HEK293 (cell line): ENCODE results near the gene TAMALIN.

Experiments
- CTCF ChIA-PET: fragments of 350-600 bp; formaldehyde crosslinking; extraction: SDS; loops from one replicate; lab custom pipeline; 2021; ENCODE audit warnings: antibody characterized with exemption; lab: Yijun Ruan, JAX
- POLR2A ChIA-PET: fragments of 300-600 bp; formaldehyde crosslinking; extraction: SDS; loops from one replicate; lab custom pipeline; 2020; ENCODE audit warnings: antibody characterized with exemption, inconsistent platforms; lab: Yijun Ruan, JAX
- H3K27ac ChIP-seq: fragments of 200-500 bp; sonication (Bioruptor generic); 2 replicates; pipeline ENCODE4 v1.5.1; 2014; ENCODE audit warnings: low read depth, low read length, control low read depth, inconsistent platforms; ENCODE audit errors: extremely low read depth
- H3K36me3 ChIP-seq, 2 experiments: fragments of 200-500 bp in 1 of 2; sonication (Bioruptor generic) in 1 of 2; 1 replicate in 1 of 2; 2 replicates in 1 of 2; pipeline ENCODE4 v1.5.1; 2014 to 2017; ENCODE audit warnings: inconsistent platforms in 2 of 2, low read length in 2 of 2; ENCODE audit not compliant: control insufficient read depth in 2 of 2, insufficient read depth in 1 of 2
- H3K4me1 ChIP-seq: fragments of 200-500 bp; sonication (Bioruptor generic); 2 replicates; pipeline ENCODE4 v1.5.1; 2014; ENCODE audit warnings: mild to moderate bottlenecking, low read length, inconsistent platforms; ENCODE audit not compliant: control insufficient read depth, insufficient read depth
- H3K4me3 ChIP-seq: 2 replicates; pipeline ENCODE4 v1.5.1; 2011; ENCODE audit warnings: low read depth, mild to moderate bottlenecking, control low read depth, low read length, moderate library complexity
- H3K9me3 ChIP-seq: fragments of 200-500 bp; sonication (Bioruptor generic); 2 replicates; pipeline ENCODE4 v1.5.1; 2014; ENCODE audit warnings: low read depth, low read length, inconsistent platforms; ENCODE audit not compliant: control insufficient read depth, insufficient read depth
- CTCF ChIP-seq: fragments of 450-650 bp; formaldehyde crosslinking; IDR thresholded peaks from 2 replicates; pipeline ENCODE4 v1.5.1; 2016; ENCODE audit warnings: missing biosample characterization, missing genetic modification characterization
- EGR2 ChIP-seq: fragments of 450-650 bp; formaldehyde crosslinking; IDR thresholded peaks from 2 replicates; pipeline ENCODE4 v1.5.1; 2016; ENCODE audit warnings: low read depth, missing biosample characterization, missing genetic modification characterization
- HOXC10 ChIP-seq: sonication (generic); formaldehyde crosslinking; IDR thresholded peaks from 2 replicates; pipeline ENCODE4 v1.8.1; 2023; ENCODE audit warnings: mild to moderate bottlenecking, missing genetic modification reagents
- OSR2 ChIP-seq: fragments of 450-650 bp; formaldehyde crosslinking; IDR thresholded peaks from 2 replicates; pipeline ENCODE4 v1.5.1; 2016; ENCODE audit warnings: missing biosample characterization, missing genetic modification characterization
- PRDM1 ChIP-seq: fragments of 450-650 bp; formaldehyde crosslinking; IDR thresholded peaks from 2 replicates; pipeline ENCODE4; 2016; ENCODE audit warnings: missing biosample characterization, missing genetic modification characterization
- PRDM4 ChIP-seq: fragments of 450-650 bp; formaldehyde crosslinking; IDR thresholded peaks from 2 replicates; pipeline ENCODE4 v1.5.1; 2017; ENCODE audit warnings: missing biosample characterization, missing genetic modification characterization
- YY1 ChIP-seq: fragments of 450-650 bp; formaldehyde crosslinking; IDR thresholded peaks from 2 replicates; pipeline ENCODE4 v1.5.1; 2018; ENCODE audit warnings: missing biosample characterization, missing genetic modification characterization
- ZFHX2 ChIP-seq: fragments of 450-650 bp; formaldehyde crosslinking; conservative IDR thresholded peaks from 2 replicates; pipeline ENCODE4 v1.5.1; 2016; ENCODE audit warnings: missing biosample characterization, missing genetic modification characterization
- ZFP3 ChIP-seq: fragments of 450-650 bp; formaldehyde crosslinking; IDR thresholded peaks from 2 replicates; pipeline ENCODE4 v1.5.1; 2016; ENCODE audit warnings: low read depth, missing biosample characterization, missing genetic modification characterization
- ZFP41 ChIP-seq: fragments of 450-650 bp; formaldehyde crosslinking; IDR thresholded peaks from 2 replicates; pipeline ENCODE4 v1.5.1; 2016; ENCODE audit warnings: missing biosample characterization, missing genetic modification characterization, borderline replicate concordance
- ZFP69B ChIP-seq: fragments of 450-650 bp; formaldehyde crosslinking; IDR thresholded peaks from 2 replicates; pipeline ENCODE4 v1.5.1; 2016; ENCODE audit warnings: missing biosample characterization, missing genetic modification characterization
- ZIC2 ChIP-seq: fragments of 450-650 bp; formaldehyde crosslinking; IDR thresholded peaks from 2 replicates; pipeline ENCODE4 v1.5.1; 2016; ENCODE audit warnings: missing biosample characterization, missing genetic modification characterization
- ZNF121 ChIP-seq: fragments of 450-650 bp; formaldehyde crosslinking; IDR thresholded peaks from 2 replicates; pipeline ENCODE4 v1.5.1; 2016; ENCODE audit warnings: missing biosample characterization, missing genetic modification characterization
- ZNF138 ChIP-seq: fragments of 450-650 bp; formaldehyde crosslinking; IDR thresholded peaks from 2 replicates; pipeline ENCODE4 v1.5.1; 2016; ENCODE audit warnings: missing biosample characterization, missing genetic modification characterization, borderline replicate concordance
- ZNF140 ChIP-seq: fragments of 450-650 bp; formaldehyde crosslinking; IDR thresholded peaks from 2 replicates; pipeline ENCODE4 v1.5.1; 2016; ENCODE audit warnings: missing biosample characterization, missing genetic modification characterization
- ZNF157 ChIP-seq: fragments of 450-650 bp; formaldehyde crosslinking; IDR thresholded peaks from 2 replicates; pipeline ENCODE4 v1.5.1; 2016; ENCODE audit warnings: missing biosample characterization, missing genetic modification characterization
- ZNF248 ChIP-seq: fragments of 450-650 bp; formaldehyde crosslinking; IDR thresholded peaks from 2 replicates; pipeline ENCODE4 v1.5.1; 2017; ENCODE audit warnings: missing biosample characterization, missing genetic modification characterization
- ZNF362 ChIP-seq: fragments of 450-650 bp; formaldehyde crosslinking; IDR thresholded peaks from 2 replicates; pipeline ENCODE4 v1.5.1; 2016; ENCODE audit warnings: missing biosample characterization, missing genetic modification characterization
- ZNF394 ChIP-seq: fragments of 450-650 bp; formaldehyde crosslinking; IDR thresholded peaks from 2 replicates; pipeline ENCODE4 v1.5.1; 2016; ENCODE audit warnings: missing biosample characterization, missing genetic modification characterization, mild to moderate bottlenecking, moderate library complexity, borderline replicate concordance
- ZNF426 ChIP-seq: fragments of 450-650 bp; formaldehyde crosslinking; IDR thresholded peaks from 2 replicates; pipeline ENCODE4 v1.5.1; 2017; ENCODE audit warnings: missing biosample characterization, missing genetic modification characterization, mild to moderate bottlenecking, inconsistent platforms, moderate library complexity
- ZNF501 ChIP-seq: fragments of 450-650 bp; formaldehyde crosslinking; IDR thresholded peaks from 2 replicates; pipeline ENCODE4 v1.5.1; 2016; ENCODE audit warnings: missing biosample characterization, missing genetic modification characterization
- ZNF571 ChIP-seq: fragments of 450-650 bp; formaldehyde crosslinking; IDR thresholded peaks from 2 replicates; pipeline ENCODE4 v1.5.0; 2017; ENCODE audit warnings: missing biosample characterization, missing genetic modification characterization
- ZNF610 ChIP-seq: fragments of 450-650 bp; formaldehyde crosslinking; IDR thresholded peaks from 2 replicates; pipeline ENCODE4 v1.5.1; 2016; ENCODE audit warnings: missing biosample characterization, missing genetic modification characterization, borderline replicate concordance
- ZNF704 ChIP-seq: fragments of 450-650 bp; formaldehyde crosslinking; IDR thresholded peaks from 2 replicates; pipeline ENCODE4 v1.5.1; 2016; ENCODE audit warnings: missing biosample characterization, missing genetic modification characterization
- ZNF76 ChIP-seq: fragments of 450-650 bp; formaldehyde crosslinking; IDR thresholded peaks from 2 replicates; pipeline ENCODE4; 2016; ENCODE audit warnings: low read depth, missing biosample characterization, missing genetic modification characterization, borderline replicate concordance
- ZXDB ChIP-seq: fragments of 450-650 bp; formaldehyde crosslinking; IDR thresholded peaks from 2 replicates; pipeline ENCODE4 v1.5.1; 2016; ENCODE audit warnings: missing biosample characterization, missing genetic modification characterization
- TF ChIP-seq, protein P1 (sequence below): fragments of 450-650 bp; formaldehyde crosslinking; IDR thresholded peaks from 2 replicates; pipeline ENCODE4; 2016; ENCODE audit warnings: missing biosample characterization, missing genetic modification characterization
- TF ChIP-seq, protein P2 (sequence below): fragments of 450-650 bp; formaldehyde crosslinking; optimal IDR thresholded peaks from 2 replicates; pipeline ENCODE3; 2016; ENCODE audit warnings: missing biosample characterization, mild to moderate bottlenecking, missing genetic modification characterization

TAMALIN gene

DNA sequence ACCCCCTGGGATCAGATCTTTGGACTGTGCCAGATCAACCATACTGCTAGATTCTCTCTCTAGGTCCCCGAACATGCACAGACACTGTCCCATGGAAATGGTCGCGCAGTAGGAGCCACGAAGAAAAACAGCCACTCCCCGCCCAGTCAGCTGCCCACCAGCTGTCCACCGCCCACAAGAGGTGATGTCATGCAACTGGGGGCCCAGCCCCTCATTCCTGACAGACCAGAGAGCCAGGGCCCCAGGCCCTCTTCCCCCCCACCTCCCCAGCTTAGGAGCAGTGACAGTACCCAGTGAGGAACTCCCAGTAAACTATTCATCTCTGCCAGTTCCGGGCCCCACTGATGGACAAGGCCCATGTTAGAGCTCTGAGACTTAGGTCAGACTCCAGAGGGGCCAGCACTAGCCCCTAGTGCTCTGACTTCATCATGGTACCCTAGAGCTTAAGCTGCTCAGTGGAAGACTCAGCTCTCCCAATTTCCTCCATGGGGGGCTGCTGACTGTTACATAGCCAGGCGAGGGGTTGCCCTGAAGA, 3.7 kb upstream of the TAMALIN start:
- Histone ChIP-seq H3K4me3 (no peak overlapping the region), H3K9me3 (no peaks in the 10 kb centered on the region), H3K36me3 (peaks cover 0 to 28% of the 10 kb centered on the region in 2 experiments; a peak in 2 of 3 replicates), H3K27ac (no peak overlapping the region), H3K4me1 (peaks cover 2% of the 10 kb centered on the region; the same call in 1 of the 2 replicates)
- POLR2A ChIA-PET, result interaction anchor here (0.8 to 2.0 kb wide), 3 partner anchors 17 to 22 kb away, joined by 4 to 11 read pairs (median 5); no protein-coding TSS in a partner anchor
- CTCF ChIA-PET, result interaction anchor here (0.6 to 9.6 kb wide), 20 partner anchors 11 to 585 kb away, joined by 3 to 291 read pairs (median 7); no protein-coding TSS in a partner anchor
- no peak for TF ChIP-seq ZNF426 (tag by site-specific recombination)
- no peak for TF ChIP-seq HOXC10
- no peak for TF ChIP-seq ZNF76 (tag by site-specific recombination)
- TF ChIP-seq CTCF (tag by site-specific recombination), result no peak
- TF ChIP-seq ZNF248, result no peak
- no peak for TF ChIP-seq OSR2 (tag by site-specific recombination)
- TF ChIP-seq ZNF501 (tag by site-specific recombination), result no peak
- TF ChIP-seq, protein P1, sequence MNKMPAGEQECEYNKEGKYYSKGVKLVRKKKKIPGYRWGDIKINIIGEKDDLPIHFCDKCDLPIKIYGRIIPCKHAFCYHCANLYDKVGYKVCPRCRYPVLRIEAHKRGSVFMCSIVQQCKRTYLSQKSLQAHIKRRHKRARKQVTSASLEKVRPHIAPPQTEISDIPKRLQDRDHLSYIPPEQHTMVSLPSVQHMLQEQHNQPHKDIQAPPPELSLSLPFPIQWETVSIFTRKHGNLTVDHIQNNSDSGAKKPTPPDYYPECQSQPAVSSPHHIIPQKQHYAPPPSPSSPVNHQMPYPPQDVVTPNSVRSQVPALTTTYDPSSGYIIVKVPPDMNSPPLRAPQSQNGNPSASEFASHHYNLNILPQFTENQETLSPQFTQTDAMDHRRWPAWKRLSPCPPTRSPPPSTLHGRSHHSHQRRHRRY, result no peak
- no peak for TF ChIP-seq ZNF140
- no peak for TF ChIP-seq ZNF121
- peak; percentile 52; the same call in 1 of the 2 replicates for TF ChIP-seq ZFP69B (tag by site-specific recombination)
- TF ChIP-seq, protein P2, sequence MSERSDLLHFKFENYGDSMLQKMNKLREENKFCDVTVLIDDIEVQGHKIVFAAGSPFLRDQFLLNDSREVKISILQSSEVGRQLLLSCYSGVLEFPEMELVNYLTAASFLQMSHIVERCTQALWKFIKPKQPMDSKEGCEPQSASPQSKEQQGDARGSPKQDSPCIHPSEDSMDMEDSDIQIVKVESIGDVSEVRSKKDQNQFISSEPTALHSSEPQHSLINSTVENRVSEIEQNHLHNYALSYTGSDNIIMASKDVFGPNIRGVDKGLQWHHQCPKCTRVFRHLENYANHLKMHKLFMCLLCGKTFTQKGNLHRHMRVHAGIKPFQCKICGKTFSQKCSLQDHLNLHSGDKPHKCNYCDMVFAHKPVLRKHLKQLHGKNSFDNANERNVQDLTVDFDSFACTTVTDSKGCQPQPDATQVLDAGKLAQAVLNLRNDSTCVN (tag by site-specific recombination), result no peak
- TF ChIP-seq ZXDB (tag by site-specific recombination), result no peak
- TF ChIP-seq ZFHX2 (tag by site-specific recombination), result peak; percentile 64
- no peak for TF ChIP-seq ZNF362 (tag by site-specific recombination)
- TF ChIP-seq EGR2, result peak; percentile 20; the same call in 1 of the 2 replicates
- no peak for TF ChIP-seq ZNF704
- no peak for TF ChIP-seq ZNF394 (tag by site-specific recombination)
- TF ChIP-seq ZNF157 (tag by site-specific recombination), result no peak
- TF ChIP-seq ZNF571 (tag by site-specific recombination), result no peak
- TF ChIP-seq PRDM1 (tag by site-specific recombination), result no peak
- TF ChIP-seq ZFP3 (tag by site-specific recombination), result no peak
- no peak for TF ChIP-seq ZNF138 (tag by site-specific recombination)
- TF ChIP-seq ZFP41 (tag by site-specific recombination), result no peak
- TF ChIP-seq YY1 (tag by site-specific recombination), result no peak
- no peak for TF ChIP-seq PRDM4 (tag by site-specific recombination)
- no peak for TF ChIP-seq ZIC2 (tag by site-specific recombination)
- TF ChIP-seq ZNF610 (tag by site-specific recombination), result no peak
